Osteocyte (in vitro differentiated cells): Measurements from ENCODE around the gene UROC1. TPM values are rescaled to one million over a fixed set of nuclear protein-coding genes. Genes with fewer than 3 reads are reported as not detected.

Source experiments
- DNase-seq: peaks from one replicate; pipeline ENCODE4 v3.0.0; 2021; ENCODE audit warnings: mixed read lengths; ENCODE audit not compliant: unreplicated experiment; ENCODE audit errors: extremely low spot score
- H3K27ac Mint-ChIP-seq: one replicate; pipeline ENCODE4 v1.8.0; 2021; ENCODE audit warnings: mild to moderate bottlenecking, mixed read lengths; ENCODE audit not compliant: unreplicated experiment
- H3K27me3 Mint-ChIP-seq: one replicate; pipeline ENCODE4 v1.8.0; 2021; ENCODE audit warnings: mixed read lengths; ENCODE audit not compliant: unreplicated experiment
- H3K36me3 Mint-ChIP-seq: one replicate; pipeline ENCODE4 v1.8.0; 2021; ENCODE audit warnings: mixed read lengths; ENCODE audit not compliant: unreplicated experiment
- H3K4me1 Mint-ChIP-seq: one replicate; pipeline ENCODE4 v1.8.0; 2021; ENCODE audit warnings: mixed read lengths; ENCODE audit not compliant: unreplicated experiment
- H3K4me3 Mint-ChIP-seq: one replicate; pipeline ENCODE4 v1.8.0; 2021; ENCODE audit warnings: mild to moderate bottlenecking, moderate library complexity, mixed read lengths; ENCODE audit not compliant: unreplicated experiment
- H3K9me3 Mint-ChIP-seq: one replicate; pipeline ENCODE4 v1.8.0; 2021; ENCODE audit warnings: mixed read lengths; ENCODE audit not compliant: unreplicated experiment
- total RNA-seq: library from RNA; stranded (reverse); gene quantifications from 2 replicates; pipeline ENCODE4 v1.2.1, GENCODE V29; 2021
- TF ChIP-seq, protein P1 (sequence below): fragments of 200-600 bp; sonication (generic); IDR thresholded peaks from 2 replicates; pipeline ENCODE4 v1.5.0; 2021; ENCODE audit warnings: antibody characterized with exemption, mild to moderate bottlenecking, moderate library complexity

Gene UROC1
- total RNA-seq, 1 donor from 2014 or later, result not detected

DNA sequence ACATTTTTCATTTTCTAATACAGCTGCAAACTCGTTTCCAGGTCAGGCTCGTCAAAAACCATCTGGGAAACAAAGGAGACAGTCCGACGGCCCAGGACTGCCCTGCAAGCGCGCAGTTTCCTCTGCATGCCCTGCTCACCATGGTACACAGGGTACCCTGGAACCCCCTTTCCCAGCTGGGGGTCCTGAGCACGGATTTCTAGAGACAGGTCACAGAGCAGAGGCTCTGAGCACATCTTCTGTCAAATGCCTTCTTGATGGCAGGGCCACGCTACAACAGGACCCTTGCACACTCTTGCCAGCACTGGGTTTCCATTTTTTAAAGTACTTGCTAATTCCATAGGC is 50.0 kb downstream of the UROC1 start:
- Mint-ChIP-seq H3K4me3 (no peak overlapping the region), H3K27me3 (no peaks in the 10 kb centered on the region), H3K27ac (no peak overlapping the region), H3K9me3 (no peaks in the 10 kb centered on the region), H3K4me1 (peaks cover 8% of the 10 kb centered on the region), H3K36me3 (peaks cover 55% of the 10 kb centered on the region)
- TF ChIP-seq, protein P1, sequence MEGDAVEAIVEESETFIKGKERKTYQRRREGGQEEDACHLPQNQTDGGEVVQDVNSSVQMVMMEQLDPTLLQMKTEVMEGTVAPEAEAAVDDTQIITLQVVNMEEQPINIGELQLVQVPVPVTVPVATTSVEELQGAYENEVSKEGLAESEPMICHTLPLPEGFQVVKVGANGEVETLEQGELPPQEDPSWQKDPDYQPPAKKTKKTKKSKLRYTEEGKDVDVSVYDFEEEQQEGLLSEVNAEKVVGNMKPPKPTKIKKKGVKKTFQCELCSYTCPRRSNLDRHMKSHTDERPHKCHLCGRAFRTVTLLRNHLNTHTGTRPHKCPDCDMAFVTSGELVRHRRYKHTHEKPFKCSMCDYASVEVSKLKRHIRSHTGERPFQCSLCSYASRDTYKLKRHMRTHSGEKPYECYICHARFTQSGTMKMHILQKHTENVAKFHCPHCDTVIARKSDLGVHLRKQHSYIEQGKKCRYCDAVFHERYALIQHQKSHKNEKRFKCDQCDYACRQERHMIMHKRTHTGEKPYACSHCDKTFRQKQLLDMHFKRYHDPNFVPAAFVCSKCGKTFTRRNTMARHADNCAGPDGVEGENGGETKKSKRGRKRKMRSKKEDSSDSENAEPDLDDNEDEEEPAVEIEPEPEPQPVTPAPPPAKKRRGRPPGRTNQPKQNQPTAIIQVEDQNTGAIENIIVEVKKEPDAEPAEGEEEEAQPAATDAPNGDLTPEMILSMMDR, result no peak
- no peak for DNase-seq

DNA sequence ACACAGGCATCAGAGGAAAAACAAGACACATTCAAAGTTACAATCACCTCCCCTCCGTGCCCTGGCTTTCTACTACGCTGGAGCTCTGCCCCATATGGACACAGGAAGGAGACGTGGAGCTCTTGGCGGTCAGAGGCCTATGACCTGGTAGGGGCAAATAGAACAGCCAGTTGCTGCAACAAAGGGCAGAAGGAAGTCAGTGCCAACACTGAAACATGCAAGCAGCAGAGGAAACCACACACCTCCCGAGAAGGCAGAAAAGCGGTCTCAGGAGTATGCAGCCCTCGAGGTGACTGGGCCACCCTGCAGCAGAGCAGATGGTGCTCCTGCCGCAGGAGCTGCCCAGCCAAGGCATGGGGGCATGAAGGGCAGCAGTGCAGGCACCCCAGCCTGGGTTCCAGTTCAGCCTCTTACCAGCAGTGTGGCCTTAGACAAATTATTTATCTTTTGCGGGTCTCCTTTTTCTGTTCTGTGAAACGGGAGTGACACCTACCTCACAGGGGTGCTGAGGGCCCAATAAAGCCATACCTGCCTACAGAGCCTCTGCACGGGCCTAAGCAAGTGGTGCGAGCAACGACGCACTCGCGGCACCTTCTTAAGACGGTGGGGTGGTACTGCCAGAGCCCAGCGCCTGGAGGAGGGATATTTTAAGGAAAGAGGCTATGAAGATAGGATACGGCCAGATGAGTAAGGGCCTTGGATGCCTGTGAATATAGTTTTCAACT is 50.5 kb downstream of the UROC1 start:
- H3K4me3 Mint-ChIP-seq, result no peak overlapping the region
- TF ChIP-seq, protein P1, result no peak
- peaks cover 3% of the 10 kb centered on the region for H3K4me1 Mint-ChIP-seq
- H3K27me3 Mint-ChIP-seq, result no peaks in the 10 kb centered on the region
- DNase-seq, result no peak
- H3K36me3 Mint-ChIP-seq, result peaks cover 55% of the 10 kb centered on the region
- no peaks in the 10 kb centered on the region for H3K9me3 Mint-ChIP-seq
- H3K27ac Mint-ChIP-seq, result no peak overlapping the region

DNA sequence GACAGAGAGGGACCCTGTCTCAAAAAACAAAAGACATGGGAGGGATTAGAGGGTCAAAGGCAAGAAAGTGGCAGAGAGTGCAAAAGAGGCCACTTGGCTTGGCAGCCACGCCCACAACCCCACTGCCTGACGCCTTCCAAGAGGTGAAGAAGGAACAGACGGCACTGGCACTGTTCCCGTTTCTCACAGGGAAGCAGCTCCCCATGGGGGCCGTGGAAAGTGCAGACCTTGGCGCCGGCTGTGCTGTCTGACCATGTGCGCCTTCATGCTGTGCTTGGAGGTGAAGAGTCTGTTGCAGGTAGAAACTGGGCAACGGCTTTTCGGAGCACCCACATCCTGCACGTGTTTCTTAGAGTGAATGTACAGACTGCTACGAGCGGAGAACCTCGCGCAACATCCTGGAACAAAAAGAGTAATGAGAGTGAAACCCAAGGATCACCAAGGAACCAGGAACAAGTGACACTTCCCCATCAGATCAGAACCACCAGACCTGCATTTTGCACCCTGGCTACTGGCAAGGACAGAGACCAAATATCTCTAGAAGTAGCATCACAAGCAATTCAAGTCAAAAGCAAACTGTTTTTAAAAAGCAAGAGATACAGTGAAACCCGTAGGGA is 51.5 kb downstream of the UROC1 start:
- no peak for DNase-seq
- Mint-ChIP-seq H3K36me3 (peaks cover 55% of the 10 kb centered on the region), H3K4me3 (no peak overlapping the region), H3K4me1 (no peaks in the 10 kb centered on the region), H3K27me3 (no peaks in the 10 kb centered on the region), H3K27ac (no peak overlapping the region), H3K9me3 (no peaks in the 10 kb centered on the region)
- TF ChIP-seq, protein P1, result no peak

DNA sequence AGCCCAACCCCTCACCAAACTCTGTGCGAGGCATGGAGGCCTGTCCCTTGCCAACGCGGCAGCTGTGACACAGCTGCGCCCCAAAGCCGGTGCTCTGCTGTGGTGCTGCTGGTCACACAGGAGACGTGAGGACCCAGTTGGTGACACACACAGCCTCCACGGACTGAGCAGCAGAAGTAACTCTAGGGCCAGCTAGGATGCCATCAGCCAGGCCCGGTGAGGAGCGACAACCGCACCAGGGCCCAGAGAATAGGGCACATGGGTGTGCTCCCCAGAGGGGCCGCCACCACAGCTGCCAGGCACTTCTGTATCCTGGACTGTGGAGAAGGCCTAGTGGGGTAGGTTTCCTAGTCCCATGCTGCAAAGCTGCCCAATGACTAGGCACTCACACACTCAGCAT is 52.6 kb downstream of the UROC1 start:
- H3K27me3 Mint-ChIP-seq, result no peaks in the 10 kb centered on the region
- peaks cover 53% of the 10 kb centered on the region for H3K36me3 Mint-ChIP-seq
- no peaks in the 10 kb centered on the region for H3K4me1 Mint-ChIP-seq
- no peak for DNase-seq
- no peaks in the 10 kb centered on the region for H3K9me3 Mint-ChIP-seq
- H3K4me3 Mint-ChIP-seq, result no peak overlapping the region
- H3K27ac Mint-ChIP-seq, result no peak overlapping the region
- TF ChIP-seq, protein P1, result no peak

DNA sequence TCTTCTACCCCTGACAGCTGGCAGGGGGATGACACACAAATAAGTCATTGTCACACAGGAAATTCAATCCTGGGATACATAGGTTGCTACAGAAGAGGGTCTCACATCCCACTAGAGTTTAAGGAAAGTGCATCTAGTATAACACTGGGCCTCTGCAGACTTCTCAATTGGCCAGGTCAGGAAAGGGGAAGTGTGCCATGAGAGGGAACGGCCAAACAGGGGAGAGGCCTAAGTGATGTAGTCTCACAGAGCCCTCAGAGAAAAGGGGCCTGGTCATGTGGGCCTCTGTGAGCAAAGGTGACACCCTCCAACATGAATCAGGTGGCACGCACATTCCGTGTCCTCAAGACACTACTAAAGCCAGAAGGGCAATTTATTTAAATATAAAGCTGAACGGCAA is 53.1 kb downstream of the UROC1 start:
- H3K27ac Mint-ChIP-seq, result no peak overlapping the region
- DNase-seq, result no peak
- no peaks in the 10 kb centered on the region for H3K27me3 Mint-ChIP-seq
- TF ChIP-seq, protein P1, result no peak
- peaks cover 52% of the 10 kb centered on the region for H3K36me3 Mint-ChIP-seq
- H3K4me1 Mint-ChIP-seq, result no peaks in the 10 kb centered on the region
- H3K9me3 Mint-ChIP-seq, result no peaks in the 10 kb centered on the region
- H3K4me3 Mint-ChIP-seq, result no peak overlapping the region
